AML-193 (cell line): ENCODE data around the gene ALOX12B.
A peak's percentile ranks its signal among the peaks of the same experiment; 100 is the strongest.
"Not testable (repeated sequence)": the region's sequence is repeated elsewhere in the genome, so short reads cannot be mapped to it uniquely, and the experiment has no call there.

ENCODE experiments used
- DNase-seq, 2 experiments: peaks; one replicate each; lab custom pipeline; 2025; lab: John Stamatoyannopoulos, UW

Gene ALOX12B

DNA sequence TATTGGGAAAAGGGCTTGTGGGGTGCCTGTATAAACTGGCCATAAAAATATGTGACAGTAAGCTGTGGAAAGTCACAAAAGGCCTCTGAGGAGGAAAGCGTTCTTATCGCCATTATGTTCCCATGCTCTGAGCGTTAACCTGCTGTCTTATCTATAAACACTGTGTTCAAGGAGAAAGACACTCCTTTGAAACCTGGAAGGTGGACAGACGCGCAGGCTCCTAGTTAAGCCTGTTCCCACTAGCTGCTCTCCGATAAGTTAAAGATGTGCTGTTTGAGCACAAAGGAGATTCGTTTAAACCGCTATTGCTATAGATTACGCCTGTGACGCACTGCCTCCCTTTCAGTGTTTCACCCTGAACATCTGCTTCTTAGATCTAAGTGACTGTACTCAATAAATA is 5.2 kb downstream of the ALOX12B start:
- no peak for DNase-seq

DNA sequence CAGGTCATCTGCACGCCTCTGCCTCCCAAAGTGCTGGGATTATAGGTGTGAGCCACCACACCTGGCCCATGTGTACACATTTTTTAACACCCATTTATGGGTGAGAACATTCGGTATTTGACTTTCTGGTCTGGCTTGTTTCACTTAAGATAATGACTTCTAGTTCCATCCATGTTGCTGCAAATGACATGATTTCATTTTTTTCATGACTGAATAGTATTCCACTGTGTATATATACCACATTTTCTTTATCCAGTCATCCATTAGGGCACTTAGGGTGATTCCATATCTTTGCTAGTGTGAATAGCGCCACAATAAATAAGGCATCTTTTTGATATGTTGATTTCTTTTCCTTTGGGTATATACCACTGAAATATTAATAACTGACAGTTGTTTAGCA is 5.6 kb downstream of the ALOX12B start:
- no peak for DNase-seq

DNA sequence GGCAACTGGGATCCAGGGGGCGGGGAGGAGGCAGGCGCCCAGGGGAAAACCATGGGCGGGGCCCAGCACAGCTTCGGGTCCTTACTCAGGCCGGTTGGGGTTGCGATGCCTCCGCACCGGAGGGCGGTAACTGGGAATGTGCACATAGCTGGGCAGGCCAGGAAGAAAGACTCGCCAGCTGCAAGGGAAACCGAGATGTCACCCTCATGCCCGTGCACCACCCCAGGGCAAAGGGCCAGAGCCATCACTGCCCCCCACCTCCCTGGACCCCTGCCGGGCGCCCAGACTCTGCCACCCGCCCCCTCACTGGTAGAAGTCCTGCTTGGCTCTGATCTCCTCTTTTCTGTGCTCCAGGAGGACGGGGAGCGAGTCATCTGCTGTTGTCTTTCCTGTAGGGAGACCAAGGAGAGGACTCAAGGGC is 6.7 kb downstream of the ALOX12B start:
- DNase-seq, result no peak

DNA sequence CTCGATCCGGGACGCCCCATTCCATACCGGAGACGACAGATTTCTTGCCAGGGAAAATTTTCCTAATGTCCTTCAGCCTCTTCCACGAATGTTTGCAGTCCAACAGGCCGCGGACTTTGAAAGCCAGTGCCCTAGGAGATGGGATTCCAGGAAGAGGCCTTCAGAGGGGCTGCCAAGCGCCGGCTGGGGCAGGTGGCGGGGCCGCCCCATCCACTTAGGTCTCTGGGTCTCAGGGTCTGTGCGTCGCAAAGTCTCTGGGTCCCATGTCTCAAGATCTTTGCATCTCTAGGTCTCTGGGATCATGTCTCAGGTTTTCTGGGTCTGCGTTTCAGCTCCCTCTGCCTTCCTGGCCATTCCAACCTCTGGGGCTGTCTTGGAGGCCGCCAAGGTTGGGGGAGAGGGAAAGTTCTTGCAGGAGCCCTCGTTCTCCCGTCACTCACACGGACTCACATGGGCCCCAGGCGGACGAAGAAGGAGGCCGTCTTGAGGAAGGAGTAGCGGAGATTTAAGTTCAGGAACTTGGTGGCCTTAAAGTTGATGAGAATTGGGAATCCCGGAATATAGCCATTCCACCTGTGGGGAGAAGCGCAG is 7.2 kb downstream of the ALOX12B start:
- no peak for DNase-seq

DNA sequence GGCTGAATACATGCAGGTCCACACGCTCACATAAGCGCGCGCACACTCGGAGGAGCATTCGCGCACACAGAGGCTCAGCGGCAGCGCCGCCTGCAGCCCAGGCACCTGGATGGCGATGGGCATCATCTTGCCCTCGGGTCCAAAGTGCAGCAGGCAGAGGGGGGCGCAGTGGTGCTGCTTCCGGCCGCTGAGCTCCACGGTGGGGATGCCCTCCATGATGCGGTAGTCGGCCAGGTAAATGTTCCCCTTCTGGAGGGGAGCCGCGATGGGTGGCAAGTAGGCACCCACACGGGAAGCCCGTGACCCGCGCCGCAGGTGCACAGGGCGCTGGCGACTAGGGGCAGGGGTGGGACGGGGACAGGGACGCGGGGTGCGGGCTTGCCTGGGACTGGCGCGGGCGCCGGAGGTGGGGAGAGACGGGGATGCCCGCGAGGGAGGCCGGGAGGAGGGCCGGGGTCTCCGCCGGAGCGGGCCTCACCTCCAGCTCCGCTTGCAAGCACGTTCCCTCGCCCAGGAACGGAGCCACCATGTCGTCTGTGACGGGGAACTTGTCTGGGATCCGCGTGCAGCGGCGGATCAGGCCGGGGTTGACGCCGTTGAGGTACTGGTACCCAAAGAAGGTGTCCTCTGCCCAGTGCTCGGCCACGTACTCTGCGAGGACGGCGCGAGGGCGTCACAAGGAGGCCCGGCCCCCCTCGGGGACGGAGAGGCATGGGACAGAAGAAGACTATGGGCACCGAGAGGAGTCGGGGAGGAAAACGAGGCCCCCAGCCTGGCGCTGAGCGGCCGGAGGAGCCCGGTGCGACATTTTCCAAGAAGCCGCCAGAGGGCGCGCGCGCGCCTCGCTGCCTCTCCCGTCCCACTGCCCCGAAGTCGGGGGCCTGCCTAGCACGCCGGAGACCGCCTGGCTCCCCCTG is 8.0 kb downstream of the ALOX12B start:
- DNase-seq, result peak; percentile 6 to 27

GRCh38 chr17:8077939-8078338 is 9.6 kb downstream of the ALOX12B start:
- not testable (repeated sequence) for DNase-seq

GRCh38 chr17:8076502-8077266 is 10.8 kb downstream of the ALOX12B start:
- no peak for DNase-seq

DNA sequence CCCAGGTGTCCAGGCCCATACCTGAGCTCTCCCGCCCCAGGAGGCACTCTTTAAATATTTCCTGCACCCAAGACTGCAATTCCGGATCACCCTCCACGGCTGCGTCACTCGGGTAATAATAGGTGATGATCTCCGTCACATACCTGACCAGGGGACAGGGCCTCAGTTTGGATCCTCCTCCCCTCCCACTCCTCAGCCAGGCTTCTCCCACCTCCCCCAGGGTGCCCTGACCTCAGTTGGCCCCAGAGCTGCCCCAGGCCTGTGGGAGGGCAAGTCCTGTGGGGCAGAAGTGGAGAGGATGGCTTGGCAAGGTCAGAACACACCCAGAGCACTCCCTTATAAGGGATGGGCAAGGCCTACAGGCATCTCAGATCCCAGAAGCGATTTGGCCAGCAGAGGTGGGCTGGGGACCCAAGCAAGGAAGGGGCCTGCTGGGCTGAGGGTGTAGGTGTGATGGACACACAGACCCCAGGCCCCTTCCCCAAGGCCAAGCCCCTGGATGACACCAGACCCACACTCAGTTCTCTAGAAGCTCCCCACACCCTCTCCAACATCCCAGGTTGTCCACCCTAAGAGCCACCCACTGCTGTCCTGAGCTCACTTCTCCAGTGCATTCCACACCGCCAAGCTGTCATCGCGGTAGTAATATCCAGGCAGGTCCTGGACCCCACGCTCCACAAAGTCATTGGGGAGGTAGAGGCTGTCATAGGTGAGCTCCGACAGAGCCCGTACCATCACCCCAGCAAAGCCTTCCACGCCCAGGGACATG is 11.8 kb downstream of the ALOX12B start:
- DNase-seq, result no peak

DNA sequence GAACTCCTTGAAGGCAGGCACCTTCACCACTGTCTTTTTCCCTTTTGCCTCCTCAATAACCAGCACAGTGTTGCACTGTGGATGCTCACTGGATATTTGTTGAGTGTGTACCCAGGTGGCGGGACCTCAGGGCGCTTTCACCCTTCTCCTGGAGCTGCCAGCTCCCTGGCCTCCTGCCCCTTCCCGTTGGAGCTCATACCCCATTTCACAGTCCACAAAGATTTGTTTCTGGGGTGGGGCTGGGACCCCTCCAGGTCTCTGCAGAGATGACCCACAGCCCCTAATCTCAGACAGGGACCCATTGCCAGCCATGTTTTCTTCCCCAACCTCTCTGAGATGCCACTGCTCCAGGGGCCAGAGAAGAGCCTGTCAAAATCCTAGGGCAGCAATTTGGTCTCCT is 12.4 kb downstream of the ALOX12B start:
- DNase-seq, result no peak

- DNase-seq, result no peak
These were observed 13.0 kb downstream of the ALOX12B start for GRCh38 chr17:8074554-8074953.

DNA sequence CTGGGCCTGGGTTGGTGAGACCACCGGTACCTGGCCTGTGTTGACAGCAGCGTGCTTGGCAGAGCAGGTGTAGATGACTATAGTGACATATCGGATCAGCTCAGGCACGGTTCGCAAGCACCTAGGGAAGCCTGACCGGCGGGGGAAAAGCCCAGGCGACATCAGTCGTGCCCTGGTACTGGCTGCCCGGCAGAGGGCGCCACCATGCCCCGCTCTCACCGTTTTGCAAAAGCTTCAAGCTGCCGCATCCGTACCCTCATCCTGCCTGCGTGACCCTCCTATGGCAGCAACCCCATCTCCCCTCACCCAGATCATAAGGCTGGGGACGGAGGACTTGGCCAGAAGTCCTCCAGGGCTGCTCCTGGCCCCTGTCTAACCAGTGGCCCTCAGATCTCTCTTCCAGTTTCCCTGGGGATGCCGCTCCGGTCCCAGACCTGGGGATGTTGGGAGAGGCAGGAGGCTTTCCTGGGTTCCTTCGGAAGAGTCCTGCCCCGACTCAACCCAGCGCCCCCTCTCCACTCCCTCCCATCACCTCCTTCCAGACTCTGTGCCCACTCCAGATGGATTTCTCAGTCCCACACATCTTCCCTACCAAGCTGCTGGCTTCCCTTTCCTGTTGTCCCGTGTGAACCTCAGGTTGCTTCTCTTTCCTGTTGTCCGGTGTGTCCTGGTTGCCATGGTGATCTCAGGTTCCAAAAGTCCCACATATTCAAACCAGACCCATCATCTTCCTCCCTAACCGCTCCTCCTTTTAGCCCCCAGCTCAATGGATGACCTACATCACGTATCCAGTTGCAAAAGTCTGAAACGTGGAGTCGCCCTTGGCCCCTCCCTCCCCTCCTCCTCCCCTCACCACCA is 13.7 kb downstream of the ALOX12B start:
- peak; percentile 15 to 24 for DNase-seq

GRCh38 chr17:8072729-8073461 is 14.6 kb downstream of the ALOX12B start:
- DNase-seq, result no peak

DNA sequence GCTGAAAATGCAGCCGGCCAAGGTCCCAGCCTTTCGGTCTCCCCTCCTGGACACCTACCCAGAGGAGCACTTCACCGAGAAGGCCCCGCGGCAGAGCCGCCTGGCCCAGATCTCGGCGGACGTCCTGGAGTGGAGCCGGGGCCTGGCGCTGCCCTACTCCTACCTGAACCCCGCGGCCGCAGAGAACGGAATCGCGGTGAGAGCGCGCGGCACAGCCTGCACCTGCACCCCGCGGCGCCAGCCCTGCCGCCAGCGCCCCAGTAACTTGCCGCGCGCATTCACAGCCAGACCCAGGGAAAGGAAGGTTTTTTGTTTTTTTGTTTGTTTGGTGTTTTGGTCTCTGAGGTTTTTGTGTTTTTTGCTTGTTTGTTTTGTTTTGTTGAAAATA is 15.2 kb downstream of the ALOX12B start:
- no peak for DNase-seq

DNA sequence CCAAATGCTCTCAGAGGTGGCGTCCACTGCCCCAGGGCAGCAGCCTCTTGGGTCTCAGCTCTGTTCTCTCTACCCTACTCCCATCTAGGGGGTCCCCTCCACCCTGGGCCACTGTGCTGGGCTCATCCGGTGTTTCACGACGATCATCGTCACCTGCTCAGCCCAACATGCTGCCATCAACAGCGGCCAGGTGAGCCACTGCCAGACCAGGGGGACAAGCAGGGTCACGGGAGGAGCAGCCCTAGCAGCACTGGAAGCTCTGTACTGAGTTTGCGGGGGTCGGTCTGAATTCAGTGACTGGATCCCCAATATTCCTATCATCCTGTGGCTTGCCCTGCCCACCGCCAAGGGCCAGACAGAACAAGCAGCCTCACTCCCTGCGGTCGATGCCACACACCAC is 16.0 kb downstream of the ALOX12B start:
- DNase-seq, result no peak

- no peak for DNase-seq
These were observed 18.0 kb downstream of the ALOX12B start for GRCh38 chr17:8069587-8069860.

- peak; percentile 49 to 60 for DNase-seq
These were observed 18.6 kb downstream of the ALOX12B start for GRCh38 chr17:8068736-8069586.

- DNase-seq, result no peak
These were observed 19.7 kb downstream of the ALOX12B start for GRCh38 chr17:8067806-8068205.

GRCh38 chr17:8066841-8067775 is 20.4 kb downstream of the ALOX12B start:
- DNase-seq, result no peak
